Activated T-cell treated with anti-CD3 and anti-CD28 coated beads for 4 hours (primary cell): ENCODE results near the gene ETF1.
A peak's percentile ranks its signal among the peaks of the same experiment; 100 is the strongest.
"Not testable (repeated sequence)": the region's sequence is repeated elsewhere in the genome, so short reads cannot be mapped to it uniquely, and the experiment has no call there.

Experiments used
- DNase-seq: peaks from one replicate; pipeline ENCODE4 v3.0.0-alpha.2; 2020

The ETF1 gene

GRCh38 chr5:138528208-138528607 lies 14.8 kb downstream of the ETF1 start:
- no peak for DNase-seq

GRCh38 chr5:138527170-138527569 lies 15.9 kb downstream of the ETF1 start:
- DNase-seq, result no peak

GRCh38 chr5:138523406-138523805 lies 19.6 kb downstream of the ETF1 start:
- DNase-seq, result no peak

- no peak for DNase-seq
Measured at GRCh38 chr5:138520971-138521370, 22.1 kb downstream of the ETF1 start.

- no peak for DNase-seq
Measured at GRCh38 chr5:138517437-138517836, 25.6 kb downstream of the ETF1 start.

- DNase-seq, result no peak
Measured at GRCh38 chr5:138515556-138516245, 27.3 kb downstream of the ETF1 start.

GRCh38 chr5:138514021-138514420 lies 29.0 kb downstream of the ETF1 start:
- DNase-seq, result no peak

- DNase-seq, result no peak
Measured at GRCh38 chr5:138508958-138509357, 34.1 kb downstream of the ETF1 start.

- not testable (repeated sequence) for DNase-seq
Measured at GRCh38 chr5:138507485-138507884, 35.6 kb downstream of the ETF1 start.

- DNase-seq, result no peak
Measured at GRCh38 chr5:138506370-138507306, 36.4 kb downstream of the ETF1 start.

GRCh38 chr5:138504799-138505198 lies 38.2 kb downstream of the ETF1 start:
- DNase-seq, result no peak

GRCh38 chr5:138503487-138504270 lies 39.4 kb downstream of the ETF1 start:
- DNase-seq, result no peak

- no peak for DNase-seq
Measured at GRCh38 chr5:138502521-138502920, 40.5 kb downstream of the ETF1 start.

- no peak for DNase-seq
Measured at GRCh38 chr5:138502121-138502520, 40.9 kb downstream of the ETF1 start.

- DNase-seq, result no peak
Measured at GRCh38 chr5:138498376-138498775, 44.7 kb downstream of the ETF1 start.

GRCh38 chr5:138495351-138495750 lies 47.7 kb downstream of the ETF1 start:
- DNase-seq, result no peak

GRCh38 chr5:138492560-138493045 lies 50.4 kb downstream of the ETF1 start:
- no peak for DNase-seq

- DNase-seq, result peak; percentile 71
Measured at GRCh38 chr5:138491669-138492559, 51.1 kb downstream of the ETF1 start.

GRCh38 chr5:138491284-138491648 lies 51.8 kb downstream of the ETF1 start:
- DNase-seq, result no peak

GRCh38 chr5:138490648-138491283 lies 52.3 kb downstream of the ETF1 start:
- no peak for DNase-seq

GRCh38 chr5:138489683-138490061 lies 53.4 kb downstream of the ETF1 start:
- no peak for DNase-seq

- no peak for DNase-seq
Measured at GRCh38 chr5:138488481-138488945, 54.5 kb downstream of the ETF1 start.
